Activated CD4-positive, alpha-beta T cell treated with anti-CD3 and anti-CD28 coated beads, Interleukin-2, amount 50 U/mL, for 4 hours (primary cell): ENCODE measurements around the gene LRRC37A3.
"Not testable (repeated sequence)": the region's sequence is repeated elsewhere in the genome, so short reads cannot be mapped to it uniquely, and the experiment has no call there.

ENCODE experiments used
- DNase-seq, 2 experiments: peaks; one replicate each; pipeline ENCODE4 v3.0.0-alpha.2; 2020

Gene LRRC37A3

DNA sequence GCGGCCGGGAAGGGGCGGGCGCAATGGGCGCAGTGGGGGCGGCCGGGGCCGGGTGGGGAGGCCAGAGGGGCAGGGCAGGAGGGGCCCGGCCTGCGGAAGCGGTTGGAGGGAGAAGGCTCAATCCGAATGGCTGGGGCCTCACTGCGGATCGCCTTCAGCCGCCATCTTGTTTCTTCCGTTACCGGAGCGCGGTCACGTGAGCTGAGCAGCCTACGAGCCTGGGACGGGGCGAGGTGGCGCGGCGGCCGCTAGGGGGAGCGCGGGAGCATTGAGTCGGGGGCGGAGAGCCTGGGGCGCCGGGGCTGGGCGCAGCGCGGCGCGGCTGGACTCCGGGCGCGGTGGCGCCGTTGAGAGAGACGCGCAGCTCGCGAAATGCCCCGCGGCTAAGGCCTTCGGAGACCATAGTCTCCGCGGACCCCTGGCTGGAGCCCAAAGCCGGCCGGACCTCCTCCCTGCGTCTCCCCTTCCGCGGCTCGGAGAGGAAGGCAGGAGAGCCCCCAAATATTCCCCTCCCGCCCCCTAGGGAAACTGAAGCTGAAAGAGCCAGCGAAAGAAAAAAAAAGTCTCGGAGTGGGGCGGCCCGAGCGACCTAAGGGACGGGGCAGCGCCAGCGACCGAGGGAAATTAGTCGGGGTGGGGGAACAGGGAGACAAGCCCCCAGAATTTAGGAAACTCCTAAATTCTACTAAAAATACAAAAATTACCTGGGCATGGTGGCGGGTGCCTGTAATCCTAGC is at the start of gene LRRC37A3:
TSS of gene LRRC37A3 (minus strand) at position 190 of the 737 bp plus-strand sequence. CDS start 22,221 bp downstream, outside the sequence.
- DNase-seq: peak; percentile 99 to 100

DNA sequence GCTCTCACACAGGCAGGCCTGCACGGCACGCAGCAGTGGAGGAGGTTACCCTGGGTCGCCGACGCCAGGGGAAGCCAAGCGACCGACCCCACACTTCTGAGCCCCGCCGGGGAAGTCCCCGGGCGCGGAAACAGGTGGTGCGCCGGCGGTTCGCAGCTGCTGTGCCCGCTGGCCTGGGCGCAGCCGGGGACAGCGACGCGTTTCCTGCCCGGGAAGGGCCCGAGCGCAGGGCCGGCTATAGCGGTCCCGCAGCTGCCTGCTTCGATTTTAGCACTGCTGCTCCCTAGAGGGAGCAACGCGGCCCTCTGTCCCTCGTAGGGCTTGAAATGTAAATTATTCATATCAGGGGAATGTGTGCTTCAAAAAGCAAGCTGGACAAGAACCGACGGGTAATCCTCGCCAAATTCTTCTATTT is 46.6 kb upstream of the LRRC37A3 start:
- DNase-seq: peak; percentile 80 to 85

DNA sequence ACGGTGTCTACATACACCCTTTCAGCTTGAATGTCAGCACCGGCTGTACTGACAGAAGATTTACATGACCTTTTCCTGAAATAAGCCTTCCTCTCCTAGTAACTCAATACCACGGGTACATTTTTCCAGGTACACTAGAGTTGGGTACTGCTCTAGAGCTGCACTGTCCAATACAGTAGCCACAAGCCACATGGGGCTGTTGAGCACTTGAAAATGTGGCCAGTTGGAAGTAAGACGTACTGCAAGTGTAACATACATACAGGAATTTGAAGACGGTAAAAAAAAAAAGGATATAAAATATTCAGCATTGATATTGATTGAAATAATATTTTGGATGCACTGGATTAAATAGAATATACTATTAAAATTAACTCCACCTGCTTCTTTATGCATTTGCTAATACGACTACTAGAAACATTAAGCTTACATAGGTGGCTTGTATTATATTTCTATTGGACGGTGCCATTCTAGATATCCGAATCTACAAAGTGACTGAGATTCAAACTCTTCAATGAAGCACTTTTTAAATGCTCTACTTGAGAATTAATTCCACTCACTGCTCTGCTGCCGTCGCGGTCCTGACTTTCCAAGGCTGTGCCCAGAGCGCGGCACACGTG is 46.1 kb upstream of the LRRC37A3 start:
- not testable (repeated sequence) for DNase-seq

DNA sequence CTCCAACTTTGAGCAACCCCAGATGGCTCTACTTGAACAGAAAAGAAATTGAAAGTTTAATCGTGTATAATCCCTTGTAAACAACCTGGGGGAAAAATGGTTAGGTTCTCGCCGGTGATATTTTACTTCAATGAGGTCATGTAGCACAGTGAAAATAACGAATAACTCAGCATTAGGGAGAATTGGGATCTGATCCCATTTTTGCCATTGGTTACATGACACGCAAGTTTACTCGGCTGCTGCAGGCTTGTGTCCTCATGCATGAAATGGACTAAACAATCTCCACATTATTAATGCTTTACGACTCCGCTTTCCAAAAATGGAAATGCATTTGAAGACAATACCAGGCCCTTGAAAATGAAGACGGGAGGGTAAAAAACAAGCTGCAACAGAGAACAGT is 45.5 kb upstream of the LRRC37A3 start:
- no peak for DNase-seq

DNA sequence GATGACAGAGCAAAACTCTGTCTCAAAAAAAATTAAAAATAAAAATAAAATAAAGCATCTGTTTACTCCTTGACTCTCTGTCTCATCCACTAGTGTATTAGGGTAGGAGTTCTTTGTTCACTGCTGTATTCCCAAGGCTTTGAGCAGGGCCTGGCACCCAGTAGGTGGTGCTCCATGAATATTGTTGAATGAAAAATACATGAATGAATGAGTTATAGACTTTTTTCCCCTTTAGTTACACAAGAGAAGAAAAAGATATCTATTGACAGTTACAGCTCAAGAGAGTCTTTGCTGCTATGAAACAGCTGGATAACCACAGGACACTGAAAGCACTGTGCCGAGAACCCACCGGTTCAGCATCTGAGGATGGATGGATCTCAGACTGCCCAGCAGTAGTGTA is 44.5 kb upstream of the LRRC37A3 start:
- not testable (repeated sequence) for DNase-seq

DNA sequence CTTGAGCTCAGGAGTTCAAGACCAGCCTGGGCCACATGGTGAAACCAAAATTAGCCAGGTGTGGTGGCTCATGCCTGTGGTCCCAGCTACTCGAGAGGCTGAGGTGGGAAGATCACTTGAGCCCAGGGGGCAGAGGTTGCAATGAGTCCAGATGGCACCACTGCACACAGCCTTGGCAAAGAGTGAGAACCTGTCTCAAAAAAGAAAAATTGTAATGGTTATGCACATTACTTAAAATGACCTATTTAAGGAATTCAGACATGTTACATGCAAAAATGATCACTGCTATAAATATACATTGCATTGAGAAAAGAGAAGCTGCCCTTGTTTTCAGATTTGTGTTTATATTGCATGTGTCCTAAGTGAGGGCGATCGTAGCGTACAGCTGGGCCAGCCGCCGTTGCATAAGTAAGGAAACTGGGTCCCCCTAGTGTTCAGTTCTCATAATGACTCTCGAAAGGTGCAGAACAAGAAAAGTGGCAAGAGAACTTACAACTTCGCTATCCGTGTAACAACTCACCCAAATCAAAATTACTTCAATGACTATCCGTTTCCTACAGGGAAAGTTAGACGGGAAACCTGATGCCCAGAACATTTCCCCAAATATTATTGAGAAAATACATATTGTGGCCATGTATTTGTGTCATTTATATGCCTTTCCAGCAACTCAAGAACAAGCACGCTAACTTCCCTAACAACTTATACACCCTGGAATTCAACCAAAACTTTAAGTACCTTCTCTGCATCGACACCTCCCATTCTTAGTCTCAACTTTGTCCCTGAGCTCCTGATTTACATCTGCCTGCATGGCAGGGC is 42.5 kb upstream of the LRRC37A3 start:
- DNase-seq: not testable (repeated sequence)

DNA sequence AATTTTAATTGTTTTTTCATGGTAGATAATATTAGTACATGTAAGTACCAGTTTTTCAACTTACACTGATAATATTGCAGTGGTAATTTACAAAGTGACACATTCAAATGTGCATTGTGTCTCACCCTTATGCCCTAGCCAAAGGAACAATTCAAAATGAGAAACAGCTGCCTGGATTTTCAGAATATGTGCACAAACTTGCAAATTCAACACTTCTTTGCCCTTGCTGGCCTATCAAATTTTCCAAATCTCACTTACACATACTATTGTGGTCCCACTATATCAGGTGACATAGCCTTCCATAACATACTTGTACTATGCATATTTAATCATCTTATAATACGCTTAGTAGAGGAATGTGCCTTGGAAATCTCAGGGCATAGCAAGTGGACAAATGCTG is 32.6 kb upstream of the LRRC37A3 start:
- no peak for DNase-seq

DNA sequence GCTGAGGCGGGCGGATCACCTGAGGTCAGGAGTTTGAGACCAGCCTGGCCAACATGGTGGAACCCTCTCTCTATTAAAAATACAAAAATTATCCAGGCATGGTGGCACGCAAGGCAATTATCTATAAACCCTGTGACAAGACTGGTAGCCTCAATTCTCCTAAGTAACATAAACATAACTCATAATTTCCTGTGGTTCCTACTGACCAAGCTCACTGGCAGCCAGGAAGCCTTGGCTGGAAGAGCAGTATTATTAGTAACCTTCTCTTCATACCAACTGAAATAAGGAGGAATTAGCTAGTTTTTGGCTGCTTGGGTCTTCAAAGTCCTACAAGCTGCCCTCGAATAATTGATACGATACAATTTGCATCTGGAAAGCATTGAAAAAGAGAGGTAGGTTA is 31.6 kb upstream of the LRRC37A3 start:
- no peak for DNase-seq

DNA sequence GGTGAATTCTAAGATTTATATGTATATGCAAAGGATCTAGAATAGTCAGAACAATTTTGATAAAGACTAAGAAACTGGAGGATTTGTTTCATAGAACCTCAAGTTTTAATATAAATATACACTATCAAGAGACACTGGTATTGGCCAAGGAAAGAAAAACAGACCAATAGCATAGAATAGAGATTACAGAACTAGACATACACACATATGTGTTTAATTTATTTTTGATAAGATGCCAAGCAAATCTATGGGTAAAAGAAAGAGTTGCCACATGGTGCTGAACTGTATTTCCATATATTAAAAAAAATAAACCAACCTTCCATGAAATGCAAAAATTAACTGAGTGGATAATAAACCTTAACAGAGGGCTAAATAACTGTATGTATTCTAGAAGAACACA is 27.9 kb upstream of the LRRC37A3 start:
- no peak for DNase-seq

DNA sequence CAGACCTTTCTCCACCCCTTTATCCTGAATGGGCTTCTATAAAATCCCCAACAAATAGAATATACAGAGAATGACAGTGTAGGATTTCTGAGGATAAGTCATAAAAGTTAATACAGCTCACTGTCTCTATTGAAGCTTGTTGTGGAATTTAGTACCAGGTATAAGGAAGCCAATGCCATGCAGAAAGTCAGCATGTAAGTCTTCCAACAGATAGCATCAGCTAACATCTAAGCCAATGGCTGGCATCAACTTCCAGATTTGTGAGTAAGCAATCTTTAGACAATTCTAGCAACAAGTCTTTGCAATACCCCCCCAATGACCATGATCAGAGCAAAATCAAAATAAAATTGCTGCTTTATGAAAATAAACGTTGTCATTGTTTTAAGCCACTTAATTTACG is 22.5 kb upstream of the LRRC37A3 start:
- DNase-seq: no peak

DNA sequence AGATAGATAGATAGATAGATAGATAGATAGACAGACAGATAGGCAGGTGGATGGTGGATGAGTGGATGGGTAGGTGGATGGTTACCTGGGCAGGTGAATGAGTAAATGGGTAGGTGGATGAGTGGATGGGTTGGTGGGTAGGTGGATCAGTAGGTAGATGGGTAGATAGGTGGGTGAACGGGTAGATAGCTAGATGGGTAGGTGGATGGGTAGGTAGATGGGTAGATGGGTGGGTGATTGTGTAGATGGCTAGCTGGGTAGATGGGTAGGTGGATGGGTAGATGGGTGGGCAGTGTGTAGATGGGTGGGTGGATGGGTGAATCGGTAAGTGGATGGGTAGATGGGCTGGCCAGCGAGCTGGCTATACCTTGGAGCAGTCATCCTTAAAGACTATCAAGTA is 21.8 kb upstream of the LRRC37A3 start:
- no peak for DNase-seq

DNA sequence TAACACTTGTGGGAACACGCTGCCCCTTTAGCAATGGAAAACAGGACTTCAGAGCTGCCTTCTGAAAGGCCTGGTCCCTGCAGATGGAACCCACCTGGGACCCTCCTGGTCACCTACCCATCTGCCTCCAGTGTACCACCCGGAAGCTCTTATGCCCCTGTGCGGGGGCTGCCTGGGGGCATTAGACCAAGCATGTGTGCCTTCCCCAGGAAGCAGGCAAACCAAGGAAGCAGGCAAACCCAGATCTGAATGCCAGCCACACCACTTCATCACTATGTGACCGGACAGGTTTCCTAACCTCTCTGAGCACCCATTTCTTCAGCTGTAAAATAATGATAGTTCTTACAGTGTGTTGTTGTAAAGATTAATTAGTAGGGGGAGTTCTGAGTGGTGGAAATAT is 20.8 kb upstream of the LRRC37A3 start:
- no peak for DNase-seq

DNA sequence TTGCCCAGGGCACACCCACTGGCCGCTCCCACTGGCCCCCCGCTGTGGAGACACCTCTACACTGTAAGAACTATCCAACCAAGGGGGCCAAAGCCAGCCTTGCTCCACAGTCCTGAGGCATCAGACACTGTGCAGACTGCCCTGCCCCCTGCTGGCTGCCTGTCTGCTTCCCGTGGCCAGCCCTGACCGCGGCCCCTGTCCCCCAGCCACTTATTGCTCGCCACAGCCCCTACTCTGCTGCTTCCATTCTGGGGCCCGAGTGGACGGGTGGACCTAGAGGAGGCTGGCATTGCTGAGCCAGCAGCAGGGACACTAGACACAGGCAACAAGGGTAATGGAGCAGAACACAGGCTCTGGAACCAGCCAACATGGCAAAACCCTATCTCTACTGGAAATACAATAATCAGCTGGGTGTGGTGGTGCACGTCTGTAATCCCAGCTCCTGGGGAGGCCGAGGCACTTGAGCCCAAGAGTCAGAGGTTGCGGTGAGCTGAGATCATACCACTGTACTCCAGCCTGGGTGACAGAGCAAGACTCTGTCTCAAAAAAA is 19.7 kb upstream of the LRRC37A3 start:
- peak; percentile 29 to 34 for DNase-seq

DNA sequence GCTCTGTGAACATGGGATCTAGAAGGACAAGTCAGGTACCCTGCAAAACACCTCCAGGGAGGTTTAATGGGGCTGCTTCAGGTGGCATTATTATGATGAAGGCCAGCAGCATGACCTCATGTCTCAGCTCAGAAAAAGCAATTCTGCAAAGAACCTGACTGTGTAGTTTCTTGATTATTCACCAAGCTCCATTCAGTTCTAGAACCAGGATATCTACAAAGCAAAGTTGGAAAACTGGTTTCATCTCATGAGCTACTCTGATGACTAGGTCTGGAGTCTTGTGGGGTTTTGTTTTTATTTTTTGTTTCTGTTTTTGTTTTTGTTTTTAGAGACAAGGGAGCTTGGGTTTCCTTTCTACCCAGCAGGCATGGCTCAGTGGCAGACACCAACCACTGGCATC is 19.0 kb upstream of the LRRC37A3 start:
- DNase-seq: no peak

DNA sequence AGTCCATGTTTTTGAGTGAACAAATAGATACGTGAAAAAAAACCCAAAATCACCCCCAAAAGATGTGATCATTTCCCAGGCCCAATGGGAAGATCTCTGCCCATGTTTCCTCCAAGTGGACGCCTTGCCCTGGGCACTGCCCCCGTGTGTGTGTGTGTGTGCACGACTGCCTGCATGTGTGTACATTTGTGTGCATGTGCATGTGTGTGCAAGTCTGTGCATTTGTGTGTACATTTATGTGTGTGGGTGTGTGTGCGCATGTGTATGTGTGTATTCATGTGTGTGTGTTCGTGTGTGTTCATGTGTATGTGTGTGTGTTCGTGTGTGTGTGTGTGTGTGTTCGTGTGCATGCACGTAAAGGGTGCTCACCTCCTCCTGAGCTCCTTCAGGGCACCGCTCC is 16.8 kb upstream of the LRRC37A3 start:
- no peak for DNase-seq

DNA sequence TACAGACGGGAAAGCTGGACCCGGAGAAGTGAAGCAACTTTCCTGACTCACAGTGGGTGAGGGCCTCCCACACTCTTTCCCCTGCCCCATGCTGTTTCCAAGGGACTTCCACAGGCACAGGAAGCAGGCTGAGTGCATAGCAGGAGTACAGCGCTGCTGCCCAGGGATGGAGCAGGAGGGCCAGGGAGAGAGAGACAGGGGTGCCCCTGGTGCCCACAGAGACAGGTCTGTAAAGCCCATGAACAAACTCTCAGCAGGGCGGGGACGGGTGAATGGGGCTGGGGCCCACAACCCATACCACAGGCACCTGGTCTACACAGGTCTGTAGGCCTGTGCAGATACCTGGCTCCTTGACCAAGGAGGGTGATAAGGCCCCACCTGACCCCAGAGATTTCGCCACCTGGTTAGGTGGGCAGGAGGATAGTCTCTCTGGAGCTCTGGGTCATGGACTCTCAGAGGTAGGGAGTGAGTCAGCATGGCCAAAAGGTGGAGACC is 15.1 kb upstream of the LRRC37A3 start:
- not testable (repeated sequence) for DNase-seq

DNA sequence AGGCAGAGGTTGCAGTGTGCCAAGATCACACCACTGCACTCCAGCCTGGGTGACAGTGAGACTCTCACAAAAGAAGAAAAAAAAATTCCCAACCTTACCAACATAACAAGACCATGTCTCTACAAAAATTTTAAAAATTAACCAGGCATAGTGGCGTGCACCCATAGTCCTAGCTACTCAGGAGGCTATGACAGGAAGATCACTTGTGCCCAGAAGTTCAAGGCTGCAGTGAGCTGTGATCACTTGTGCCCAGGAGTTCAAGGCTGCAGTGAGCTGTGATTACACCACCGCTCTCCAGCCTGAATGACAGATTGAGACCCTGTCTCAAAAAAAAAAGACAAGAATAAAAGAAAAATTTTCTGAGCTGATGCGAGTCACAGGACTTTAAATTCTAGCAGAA is 13.6 kb upstream of the LRRC37A3 start:
- not testable (repeated sequence) for DNase-seq

DNA sequence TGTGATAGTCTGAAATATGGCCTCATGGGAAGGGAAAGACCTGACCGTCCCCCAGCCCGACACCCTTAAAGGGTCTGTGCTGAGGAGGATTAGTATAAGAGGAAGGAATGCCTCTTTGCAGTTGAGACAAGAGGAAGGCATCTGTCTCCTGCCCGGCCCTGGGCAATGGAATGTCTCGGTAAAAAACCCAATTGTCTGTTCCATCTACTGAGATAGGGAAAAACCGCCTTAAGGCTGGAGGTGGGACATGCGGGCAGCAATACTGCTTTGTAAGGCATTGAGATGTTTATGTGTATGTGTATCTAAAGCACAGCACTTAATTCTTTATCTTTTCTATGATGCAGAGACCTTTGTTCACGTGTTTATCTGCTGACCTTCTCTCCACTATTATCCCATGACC is 11.1 kb upstream of the LRRC37A3 start:
- DNase-seq: not testable (repeated sequence)

DNA sequence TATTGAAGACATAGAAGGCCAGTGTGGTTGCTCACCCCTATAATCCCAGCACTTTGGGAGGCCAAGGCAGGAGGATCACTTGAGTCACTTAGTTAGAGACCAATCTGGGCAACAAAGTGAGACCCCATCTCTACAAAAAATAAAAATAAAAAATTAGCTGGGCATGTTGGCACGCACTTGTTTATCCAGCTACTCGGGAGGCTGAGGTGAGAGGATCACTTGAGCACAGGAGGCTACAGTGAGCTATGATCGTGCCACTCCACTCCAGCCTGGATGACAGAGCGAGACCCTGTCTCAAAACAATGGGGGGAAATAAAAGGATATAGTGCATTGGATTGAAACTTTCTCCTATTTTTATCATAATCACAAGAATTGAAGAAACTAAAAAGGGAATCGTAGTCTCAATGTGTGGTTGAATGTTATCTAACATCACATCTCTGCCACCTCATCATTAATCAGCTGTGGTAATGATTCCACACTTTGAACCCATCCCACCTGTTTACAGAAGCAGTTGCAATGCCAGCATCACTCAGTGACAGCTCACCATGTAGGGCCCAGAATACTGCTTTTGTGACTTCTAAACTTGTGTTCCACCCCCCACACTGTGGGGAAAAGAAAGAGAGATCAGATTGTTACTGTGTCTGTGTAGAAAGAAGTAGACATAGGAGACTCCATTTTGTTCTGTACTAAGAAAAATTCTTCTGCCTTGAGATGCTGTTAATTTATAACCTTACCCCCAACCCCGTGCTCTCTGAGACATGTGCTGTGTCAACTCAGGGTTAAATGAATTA is 10.3 kb upstream of the LRRC37A3 start:
- peak; percentile 33 to 48 for DNase-seq

DNA sequence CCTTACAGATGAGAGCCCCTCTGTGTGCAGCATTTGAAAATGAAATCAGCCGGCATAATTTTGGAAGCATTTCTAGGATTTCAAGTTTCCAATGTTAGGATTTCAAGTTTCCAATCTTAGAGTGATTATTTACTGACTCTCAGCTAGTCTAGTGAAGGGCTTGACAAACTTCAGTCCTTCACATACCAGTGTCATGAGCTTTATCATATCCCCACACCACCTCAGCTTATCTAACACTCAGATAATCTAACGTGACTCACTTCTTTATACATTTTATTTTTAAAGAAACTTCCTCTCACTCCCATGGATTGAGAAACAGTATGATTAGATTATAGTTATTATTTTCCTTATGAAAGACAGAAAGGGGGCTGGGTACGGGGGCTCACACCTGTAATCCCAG is 9.4 kb upstream of the LRRC37A3 start:
- not testable (repeated sequence) for DNase-seq

DNA sequence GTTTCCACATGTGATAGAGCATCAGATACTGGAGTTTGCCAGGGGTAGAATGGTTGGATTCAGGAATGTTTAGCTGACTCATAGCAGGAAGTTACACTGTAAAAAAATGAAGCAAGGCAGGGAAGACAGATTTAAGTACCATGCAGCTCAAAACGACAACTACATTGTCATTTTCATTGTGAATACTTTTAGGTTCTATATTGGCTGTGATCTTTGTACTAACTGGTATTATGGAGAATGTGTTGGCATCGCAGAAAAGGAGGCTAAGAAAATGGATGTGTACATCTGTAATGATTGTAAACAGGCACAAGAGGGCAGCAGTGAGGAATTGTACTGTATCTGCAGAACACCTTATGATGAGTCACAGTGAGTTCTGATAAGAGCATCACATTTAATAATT is 8.2 kb upstream of the LRRC37A3 start:
- DNase-seq: peak; percentile 43 to 50

DNA sequence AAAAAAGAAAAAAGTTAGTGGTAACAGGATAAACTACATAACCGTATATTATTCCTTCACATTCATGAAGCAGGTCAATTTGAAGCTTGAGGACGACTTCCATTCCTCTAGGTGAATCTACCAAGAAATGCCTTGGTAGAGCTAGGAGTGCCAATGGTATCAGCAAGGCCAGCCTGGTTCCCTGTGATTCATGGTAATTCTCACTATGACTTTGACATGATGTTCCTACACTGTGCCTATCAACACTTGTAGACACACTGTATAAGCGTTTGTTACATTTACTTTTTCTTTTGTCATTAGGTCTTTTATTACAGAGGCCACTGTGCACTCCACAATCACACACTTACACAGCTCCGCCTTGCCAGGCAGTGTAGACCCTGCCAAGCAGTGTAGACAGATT is 7.2 kb upstream of the LRRC37A3 start:
- DNase-seq: not testable (repeated sequence)
